AG04449 (cell line): ENCODE results near the gene ARHGEF4.

Experiments
- CTCF ChIA-PET: fragments of 350-600 bp; formaldehyde crosslinking; extraction: SDS; loops from one replicate; lab custom pipeline; 2021; ENCODE audit warnings: antibody characterized with exemption; lab: Yijun Ruan, JAX
- POLR2A ChIA-PET: fragments of 400-600, 350-600 bp; formaldehyde crosslinking; extraction: SDS; loops from one replicate; lab custom pipeline; 2020; ENCODE audit warnings: antibody characterized with exemption, inconsistent platforms; lab: Yijun Ruan, JAX
- DNase-seq: peaks from one replicate; pipeline ENCODE4 v3.0.0-alpha.2; 2010; ENCODE audit warnings: low read depth, low spot score
- H3K4me3 ChIP-seq: 2 replicates; pipeline ENCODE4 v1.5.1; 2011; ENCODE audit warnings: low read depth, mild to moderate bottlenecking, control low read depth, low read length
- CTCF ChIP-seq: IDR thresholded peaks from one replicate; pipeline ENCODE4 v1.5.1; 2011; ENCODE audit warnings: mild to moderate bottlenecking, moderate library complexity, low read length, control low read depth, inconsistent platforms; ENCODE audit not compliant: insufficient read depth; ENCODE audit errors: missing control alignments

The ARHGEF4 gene

GRCh38 chr2:130998561-130998960 lies 161.8 kb downstream of the ARHGEF4 start:
- TF ChIP-seq CTCF = no peak
- POLR2A ChIA-PET = no interaction called here
- DNase-seq = no peak
- H3K4me3 ChIP-seq = no peak overlapping the region
- CTCF ChIA-PET = no interaction called here

DNA sequence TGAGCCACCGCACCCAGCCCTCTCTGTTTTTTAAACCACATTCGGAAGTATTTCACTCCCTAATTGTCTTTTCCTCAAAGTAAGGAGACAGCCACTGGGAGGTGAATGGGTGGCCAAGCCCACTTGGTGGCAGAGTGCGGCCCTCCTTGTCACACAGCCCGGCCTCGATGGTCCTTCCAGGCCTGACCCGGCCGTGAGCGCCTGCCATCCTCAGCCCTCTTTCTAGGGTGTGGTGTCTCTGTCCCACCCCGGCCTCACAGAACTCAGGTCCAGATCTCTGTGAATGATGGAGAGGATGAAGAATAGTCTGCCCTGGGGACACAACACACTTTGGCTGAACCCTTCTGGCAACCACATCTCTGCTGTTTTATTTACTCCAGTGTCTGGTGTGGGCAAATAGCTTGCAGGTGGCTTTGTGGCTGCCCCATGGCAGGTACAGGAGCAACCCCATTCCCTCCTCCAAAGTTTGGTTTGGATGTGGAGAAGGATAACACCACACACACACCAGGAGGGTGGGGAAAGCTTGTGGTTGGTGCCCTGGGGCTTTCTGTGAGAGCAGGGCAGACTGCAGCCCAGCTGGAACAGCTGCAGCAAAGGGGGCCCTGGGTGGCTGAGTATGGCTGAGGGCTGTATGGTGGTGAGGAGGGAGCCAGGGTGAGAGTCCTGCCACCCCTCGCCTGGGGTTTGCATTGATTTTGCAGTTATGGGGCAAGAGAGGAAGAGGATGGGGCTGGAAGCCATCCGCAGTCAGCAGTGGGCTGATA lies 167.9 kb downstream of the ARHGEF4 start:
- ChIA-PET POLR2A (no interaction called here), CTCF (no interaction called here)
- TF ChIP-seq CTCF = no peak
- no peak for DNase-seq
- no peak overlapping the region for H3K4me3 ChIP-seq

GRCh38 chr2:131005216-131005935 lies 168.7 kb downstream of the ARHGEF4 start:
- CTCF ChIA-PET = no interaction called here
- no peak for DNase-seq
- no peak for TF ChIP-seq CTCF
- POLR2A ChIA-PET = no interaction called here
- no peak overlapping the region for H3K4me3 ChIP-seq

DNA sequence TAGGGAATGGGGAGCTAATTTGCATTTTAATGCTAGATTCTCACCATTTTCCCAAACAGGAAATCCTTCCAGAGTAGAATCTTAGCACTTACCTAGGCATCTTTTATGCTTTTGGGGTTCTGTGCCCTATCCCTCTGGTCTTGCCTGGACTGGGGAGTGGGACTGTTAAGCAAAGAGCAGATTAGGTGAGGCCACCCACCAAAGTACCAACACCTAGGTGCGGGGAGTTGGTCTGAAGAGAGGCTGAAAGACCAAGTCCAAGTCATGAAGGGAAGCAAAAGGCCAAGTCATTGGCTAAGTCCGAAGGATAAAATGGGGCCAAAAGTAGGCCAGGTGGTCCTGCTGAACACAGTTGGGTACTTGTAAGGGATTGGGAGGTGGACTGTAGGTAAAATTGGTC lies 169.8 kb downstream of the ARHGEF4 start:
- no peak for DNase-seq
- H3K4me3 ChIP-seq = no peak overlapping the region
- ChIA-PET POLR2A (no interaction called here), CTCF (no interaction called here)
- no peak for TF ChIP-seq CTCF

GRCh38 chr2:131008967-131009366 lies 172.3 kb downstream of the ARHGEF4 start:
- TF ChIP-seq CTCF = no peak
- CTCF ChIA-PET = no interaction called here
- no peak for DNase-seq
- POLR2A ChIA-PET = no interaction called here
- no peak overlapping the region for H3K4me3 ChIP-seq

- POLR2A ChIA-PET = no interaction called here
- CTCF ChIA-PET = no interaction called here
- no peak for DNase-seq
- TF ChIP-seq CTCF = no peak
- no peak overlapping the region for H3K4me3 ChIP-seq
These were observed 173.2 kb downstream of the ARHGEF4 start for GRCh38 chr2:131009713-131010475.
